Neural crest cell (in vitro differentiated cells): ENCODE measurements around the gene APOL1. TPM values are rescaled to one million over a fixed set of nuclear protein-coding genes. Genes with fewer than 3 reads are reported as not detected.
A peak's percentile ranks its signal among the peaks of the same experiment; 100 is the strongest.

Source experiments
- DNase-seq: peaks from one replicate; pipeline ENCODE4 v3.0.0; 2021; ENCODE audit warnings: low read depth, mixed read lengths, low spot score
- H3K27ac Mint-ChIP-seq: one replicate; pipeline ENCODE4 v1.8.0; 2021; ENCODE audit warnings: mild to moderate bottlenecking, mixed read lengths; ENCODE audit not compliant: unreplicated experiment
- H3K27me3 Mint-ChIP-seq: 2 replicates; pipeline ENCODE4 v1.8.0; 2021; ENCODE audit warnings: low read depth, mild to moderate bottlenecking, mixed read lengths
- H3K36me3 Mint-ChIP-seq: 2 replicates; pipeline ENCODE4 v1.8.0; 2021; ENCODE audit warnings: low read depth, mild to moderate bottlenecking, mixed read lengths
- H3K4me1 Mint-ChIP-seq: 2 replicates; pipeline ENCODE4 v1.8.0; 2021; ENCODE audit warnings: mixed read lengths
- H3K4me3 Mint-ChIP-seq: one replicate; pipeline ENCODE4 v1.8.0; 2021; ENCODE audit warnings: mild to moderate bottlenecking, mixed read lengths
- H3K9me3 Mint-ChIP-seq: 2 replicates; pipeline ENCODE4 v1.8.0; 2021; ENCODE audit warnings: mixed read lengths
- CTCF ChIP-seq: fragments of 200-600 bp; sonication (generic); conservative IDR thresholded peaks from 2 replicates; pipeline ENCODE4 v1.5.0; 2021; ENCODE audit warnings: antibody characterized with exemption, mild to moderate bottlenecking
- total RNA-seq: library from RNA; stranded (reverse); gene quantifications from 2 replicates; pipeline ENCODE4 v1.2.1, GENCODE V29; 2021

APOL1 gene
- total RNA-seq, 1 donor from 2014 or later: not detected

GRCh38 chr22:36237462-36238372 lies 15.2 kb upstream of the APOL1 start:
- Mint-ChIP-seq H3K36me3 (peaks cover 8% of the 10 kb centered on the region), H3K4me1 (peaks cover 28% of the 10 kb centered on the region), H3K4me3 (peak overlapping the region; percentile 36), H3K9me3 (peaks cover 6% of the 10 kb centered on the region), H3K27ac (peak overlapping the region; percentile 75), H3K27me3 (no peaks in the 10 kb centered on the region)
- TF ChIP-seq CTCF: no peak
- no peak for DNase-seq

- Mint-ChIP-seq H3K36me3 (peaks cover 8% of the 10 kb centered on the region), H3K4me1 (peaks cover 28% of the 10 kb centered on the region)
- DNase-seq: no peak
These were observed 14.4 kb upstream of the APOL1 start for GRCh38 chr22:36238373-36239149.

GRCh38 chr22:36239150-36239400 lies 13.9 kb upstream of the APOL1 start:
- no peaks in the 10 kb centered on the region for H3K27me3 Mint-ChIP-seq
- peak overlapping the region; percentile 97 for H3K4me3 Mint-ChIP-seq
- peaks cover 7% of the 10 kb centered on the region for H3K9me3 Mint-ChIP-seq
- H3K36me3 Mint-ChIP-seq: peaks cover 8% of the 10 kb centered on the region
- peak overlapping the region; percentile 97 for H3K27ac Mint-ChIP-seq
- no peak for DNase-seq
- H3K4me1 Mint-ChIP-seq: peaks cover 27% of the 10 kb centered on the region
- no peak for TF ChIP-seq CTCF

More at GRCh38 chr22:36238373-36239149, 14.4 kb upstream of the APOL1 start:
- Mint-ChIP-seq H3K27ac (peak overlapping the region; percentile 97), H3K4me3 (peak overlapping the region; percentile 97), H3K27me3 (no peaks in the 10 kb centered on the region), H3K9me3 (peaks cover 7% of the 10 kb centered on the region)
- TF ChIP-seq CTCF: no peak

- H3K27me3 Mint-ChIP-seq: no peaks in the 10 kb centered on the region
- H3K4me3 Mint-ChIP-seq: peak within 1 kb of the TSS; percentile 97
- peaks cover 8% of the 10 kb centered on the region for H3K36me3 Mint-ChIP-seq
- peaks cover 22% of the 10 kb centered on the region for H3K4me1 Mint-ChIP-seq
- H3K9me3 Mint-ChIP-seq: peaks cover 7% of the 10 kb centered on the region
- TF ChIP-seq CTCF: peak; percentile 68
- peak within 1 kb of the TSS; percentile 97 for H3K27ac Mint-ChIP-seq
- DNase-seq: peak; percentile 71
These were observed 13.3 kb upstream of the APOL1 start, which contains the start of gene APOL2 for GRCh38 chr22:36239401-36240171. APOL2 (minus strand) TSS chr22:36239527; CDS start chr22:36233162, 6,365 bp downstream.

- peaks cover 4% of the 10 kb centered on the region for H3K36me3 Mint-ChIP-seq
- no peak for TF ChIP-seq CTCF
- H3K4me3 Mint-ChIP-seq: no peak overlapping the region
- H3K4me1 Mint-ChIP-seq: peaks cover 11% of the 10 kb centered on the region
- peaks cover 13% of the 10 kb centered on the region for H3K9me3 Mint-ChIP-seq
- no peak overlapping the region for H3K27ac Mint-ChIP-seq
- H3K27me3 Mint-ChIP-seq: no peaks in the 10 kb centered on the region
- DNase-seq: no peak
These were observed 8.9 kb upstream of the APOL1 start for GRCh38 chr22:36243986-36244385.
